ENCODE data around the gene PHRF1. TPM values are rescaled to one million over a fixed set of nuclear protein-coding genes. Genes with fewer than 3 reads are reported as not detected.

Gene PHRF1
- total and polyA plus RNA-seq, 8 donors: 11.2 to 39.3 (median 14.8) TPM

- H3K36me3 ChIP-seq: peaks cover 0 to 26% (median 12%) of the 10 kb centered on the region in 3 donors
- TF ChIP-seq, protein P1, sequence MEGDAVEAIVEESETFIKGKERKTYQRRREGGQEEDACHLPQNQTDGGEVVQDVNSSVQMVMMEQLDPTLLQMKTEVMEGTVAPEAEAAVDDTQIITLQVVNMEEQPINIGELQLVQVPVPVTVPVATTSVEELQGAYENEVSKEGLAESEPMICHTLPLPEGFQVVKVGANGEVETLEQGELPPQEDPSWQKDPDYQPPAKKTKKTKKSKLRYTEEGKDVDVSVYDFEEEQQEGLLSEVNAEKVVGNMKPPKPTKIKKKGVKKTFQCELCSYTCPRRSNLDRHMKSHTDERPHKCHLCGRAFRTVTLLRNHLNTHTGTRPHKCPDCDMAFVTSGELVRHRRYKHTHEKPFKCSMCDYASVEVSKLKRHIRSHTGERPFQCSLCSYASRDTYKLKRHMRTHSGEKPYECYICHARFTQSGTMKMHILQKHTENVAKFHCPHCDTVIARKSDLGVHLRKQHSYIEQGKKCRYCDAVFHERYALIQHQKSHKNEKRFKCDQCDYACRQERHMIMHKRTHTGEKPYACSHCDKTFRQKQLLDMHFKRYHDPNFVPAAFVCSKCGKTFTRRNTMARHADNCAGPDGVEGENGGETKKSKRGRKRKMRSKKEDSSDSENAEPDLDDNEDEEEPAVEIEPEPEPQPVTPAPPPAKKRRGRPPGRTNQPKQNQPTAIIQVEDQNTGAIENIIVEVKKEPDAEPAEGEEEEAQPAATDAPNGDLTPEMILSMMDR (IDR thresholded peaks at IDR 0.05): no peak
- DNase-seq: peak; percentile 88 to 94 (median 91)
- peak; percentile 82 to 90 (median 86) for ATAC-seq
- no peak for FAIRE-seq
- H3K27ac ChIP-seq: peak within 1 kb of the TSS; percentile 79 to 91 (median 84)
- intact Hi-C loops (cut with DNase I): no loop called here
- H3K9me3 ChIP-seq: no peaks in the 10 kb centered on the region
- WGBS, 2 donors: 25 to 53% methylated on average over 64 to 66 of the region's 66 CpGs
- H3K4me3 ChIP-seq: peak within 1 kb of the TSS; percentile 29 to 53 (median 50)
- H3K4me1 ChIP-seq: peaks cover 0 to 9% (median 7%) of the 10 kb centered on the region in 3 donors
- H3K27me3 ChIP-seq: no peaks in the 10 kb centered on the region
These were observed 39.4 kb downstream of the PHRF1 start, which contains the start of gene IRF7 for GRCh38 chr11:615504-616319. TSS of gene IRF7 (minus strand) at chr11:615950. CDS start at chr11:615364, 586 bp downstream.

GRCh38 chr11:616320-617198 is 40.3 kb downstream of the PHRF1 start:
- H3K27me3 ChIP-seq: no peaks in the 10 kb centered on the region
- H3K36me3 ChIP-seq: peaks cover 0 to 18% (median 12%) of the 10 kb centered on the region in 3 donors
- ATAC-seq (no peak), FAIRE-seq (no peak), DNase-seq (peak in 4 of 6 donors; percentile 26 to 69 (median 45))
- H3K4me3 ChIP-seq: peak overlapping the region in 1 of 4 donors; percentile 50
- 88 to 90% methylated on average over 37 to 39 of the region's 39 CpGs for WGBS, 2 donors
- peaks cover 0 to 9% (median 7%) of the 10 kb centered on the region in 3 donors for H3K4me1 ChIP-seq
- TF ChIP-seq, protein P1 (IDR thresholded peaks at IDR 0.05): no peak
- H3K9me3 ChIP-seq: no peaks in the 10 kb centered on the region
- H3K27ac ChIP-seq: peak overlapping the region in 2 of 4 donors; percentile 89 to 91
- intact Hi-C loops (cut with DNase I): no loop called here

DNA sequence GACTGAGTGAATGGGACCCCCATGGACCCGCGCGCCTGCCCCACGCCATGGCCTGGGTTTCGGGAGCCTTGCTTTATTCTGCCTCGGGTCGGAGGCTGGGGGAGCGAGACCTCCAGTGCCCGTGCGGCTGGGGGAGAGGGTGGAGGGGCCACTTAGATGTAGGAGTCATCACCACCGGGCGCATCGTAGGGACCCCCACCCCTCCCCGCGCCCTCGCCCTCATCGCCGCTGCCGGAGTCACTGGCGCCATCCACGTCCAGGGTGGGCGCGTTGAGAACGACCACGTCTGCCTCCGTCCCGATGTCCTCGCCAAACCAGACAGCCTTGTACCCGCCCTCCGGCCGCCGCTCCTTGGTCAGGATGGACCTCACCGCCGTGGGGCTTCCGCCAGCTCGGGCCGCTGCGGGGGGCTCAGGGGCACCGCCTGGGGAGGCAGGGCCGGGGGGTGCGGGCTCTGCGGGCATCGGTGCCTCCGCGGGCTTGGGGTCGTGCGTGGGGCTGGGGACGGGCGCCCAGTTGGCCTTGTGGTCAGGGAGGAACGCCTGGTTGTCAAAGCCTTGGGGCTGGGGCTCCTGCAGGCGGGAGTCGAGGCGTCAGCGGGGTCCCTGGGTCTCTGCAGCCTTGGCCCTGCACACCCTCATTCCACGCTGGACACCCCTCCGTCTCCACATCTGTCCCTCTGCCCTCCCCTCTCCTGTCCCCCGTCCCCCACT is 41.1 kb downstream of the PHRF1 start:
- ATAC-seq (no peak), FAIRE-seq (no peak), DNase-seq (peak in 4 of 6 donors; percentile 7 to 81 (median 40))
- WGBS, 2 donors: 93% methylated on average over 49 to 57 of the region's 57 CpGs
- peaks cover 0 to 9% (median 7%) of the 10 kb centered on the region in 3 donors for H3K4me1 ChIP-seq
- no peak overlapping the region for H3K27ac ChIP-seq
- TF ChIP-seq, protein P1 (IDR thresholded peaks at IDR 0.05): no peak
- H3K9me3 ChIP-seq: no peaks in the 10 kb centered on the region
- H3K4me3 ChIP-seq: no peak overlapping the region
- H3K36me3 ChIP-seq: peaks cover 0 to 10% (median 8%) of the 10 kb centered on the region in 3 donors
- intact Hi-C loops (cut with DNase I): no loop called here
- H3K27me3 ChIP-seq: no peaks in the 10 kb centered on the region

GRCh38 chr11:617912-618682 is 41.8 kb downstream of the PHRF1 start:
- Histone ChIP-seq H3K36me3 (peaks cover 0 to 3% (median 2%) of the 10 kb centered on the region in 3 donors), H3K27me3 (no peaks in the 10 kb centered on the region), H3K4me3 (no peak overlapping the region), H3K27ac (no peak overlapping the region), H3K9me3 (no peaks in the 10 kb centered on the region), H3K4me1 (peaks cover 0 to 9% (median 7%) of the 10 kb centered on the region in 3 donors)
- DNase-seq: peak in 4 of 6 donors; percentile 11 to 58 (median 30)
- intact Hi-C loops (cut with DNase I): no loop called here
- ATAC-seq: no peak
- no peak for FAIRE-seq
- TF ChIP-seq, protein P1 (IDR thresholded peaks at IDR 0.05): no peak
- 95 to 96% methylated on average over 23 to 25 of the region's 25 CpGs for WGBS, 2 donors

Measured in pancreas (tissue), 10 donors.